OCI-M2 (cell line): Measurements from ENCODE around the gene HES5.

Experiments
- DNase-seq: peaks from one replicate; lab custom pipeline; 2025; ENCODE audit not compliant: unreplicated experiment; lab: John Stamatoyannopoulos, UW

The HES5 gene

DNA sequence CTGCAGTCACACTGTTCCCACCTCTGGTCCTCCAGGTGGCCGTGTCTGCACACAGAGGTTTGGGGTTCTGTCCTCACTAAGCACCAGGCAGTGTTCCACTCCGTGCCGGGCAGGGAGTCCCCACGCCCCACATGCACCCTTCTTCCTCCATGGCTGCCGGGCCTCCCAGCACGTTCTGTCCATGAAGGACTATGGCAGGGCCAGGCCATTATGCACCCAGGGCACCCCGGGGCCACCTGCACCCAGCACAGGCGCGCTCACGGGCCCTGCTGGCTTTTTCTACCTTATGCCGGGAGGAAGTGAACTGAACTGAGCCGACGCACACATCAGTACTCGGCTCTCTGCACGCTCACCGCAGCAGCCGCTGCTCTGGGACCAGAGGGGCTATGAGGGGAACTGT is 13.9 kb downstream of the HES5 start:
- DNase-seq, result no peak

DNA sequence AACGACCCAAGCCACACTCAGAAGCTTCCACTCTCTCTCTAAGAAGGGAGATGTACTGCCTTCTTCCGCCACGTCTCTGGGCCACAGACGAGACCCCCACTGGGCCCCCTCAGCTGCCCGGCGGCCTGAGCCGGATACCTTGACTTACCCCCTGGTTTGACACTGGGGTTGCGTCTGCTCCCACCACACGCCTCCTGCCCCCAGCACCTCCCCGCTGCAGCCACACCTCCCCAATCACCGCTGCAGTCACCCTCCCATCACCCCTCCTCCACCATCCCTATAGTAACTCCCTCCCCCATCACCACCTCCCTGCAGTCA is 14.3 kb downstream of the HES5 start:
- DNase-seq, result no peak

DNA sequence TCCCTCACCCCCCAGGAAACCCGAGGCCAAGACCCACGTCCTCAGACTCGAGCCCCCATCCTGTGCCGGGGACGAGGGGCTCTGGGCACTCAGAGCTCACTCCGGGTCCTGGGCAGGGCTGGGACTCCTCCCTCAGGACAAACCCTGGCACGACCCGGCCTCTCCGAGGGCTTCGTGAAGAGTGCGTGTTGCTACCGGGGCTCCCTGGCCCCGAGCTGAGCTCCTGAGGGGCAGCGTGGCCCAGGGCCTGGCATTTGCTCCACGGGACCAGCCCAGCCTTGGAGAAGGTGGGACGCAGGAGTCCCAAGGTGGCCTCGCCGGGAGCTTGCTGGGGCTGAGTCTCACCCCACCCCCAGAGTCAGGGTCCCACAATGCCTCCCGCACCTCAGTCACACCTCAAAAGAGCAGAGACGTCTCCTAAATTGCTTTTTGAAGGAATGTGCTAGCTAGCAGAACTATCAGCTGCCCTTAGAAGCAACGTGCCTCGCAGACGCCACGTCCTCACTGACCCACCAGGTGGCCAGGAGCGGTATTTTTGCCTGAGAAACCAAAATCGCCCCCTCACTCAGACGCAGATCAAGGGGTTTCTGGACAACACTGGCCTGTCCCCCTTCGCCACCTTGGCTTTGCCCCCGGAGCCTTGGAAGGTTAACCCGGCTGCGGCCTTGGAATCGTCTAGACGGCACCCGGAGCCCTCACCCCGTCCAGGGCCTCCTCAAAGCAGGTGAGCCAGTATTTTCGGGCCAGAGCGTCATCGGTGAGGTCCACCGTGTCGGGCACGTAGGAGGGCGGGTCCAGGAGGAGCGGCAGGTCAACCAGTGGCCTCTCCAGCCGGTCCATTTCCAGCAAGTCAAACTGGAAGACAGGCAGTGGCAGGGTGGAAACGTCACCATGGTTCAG is 14.9 kb downstream of the HES5 start:
- no peak for DNase-seq

DNA sequence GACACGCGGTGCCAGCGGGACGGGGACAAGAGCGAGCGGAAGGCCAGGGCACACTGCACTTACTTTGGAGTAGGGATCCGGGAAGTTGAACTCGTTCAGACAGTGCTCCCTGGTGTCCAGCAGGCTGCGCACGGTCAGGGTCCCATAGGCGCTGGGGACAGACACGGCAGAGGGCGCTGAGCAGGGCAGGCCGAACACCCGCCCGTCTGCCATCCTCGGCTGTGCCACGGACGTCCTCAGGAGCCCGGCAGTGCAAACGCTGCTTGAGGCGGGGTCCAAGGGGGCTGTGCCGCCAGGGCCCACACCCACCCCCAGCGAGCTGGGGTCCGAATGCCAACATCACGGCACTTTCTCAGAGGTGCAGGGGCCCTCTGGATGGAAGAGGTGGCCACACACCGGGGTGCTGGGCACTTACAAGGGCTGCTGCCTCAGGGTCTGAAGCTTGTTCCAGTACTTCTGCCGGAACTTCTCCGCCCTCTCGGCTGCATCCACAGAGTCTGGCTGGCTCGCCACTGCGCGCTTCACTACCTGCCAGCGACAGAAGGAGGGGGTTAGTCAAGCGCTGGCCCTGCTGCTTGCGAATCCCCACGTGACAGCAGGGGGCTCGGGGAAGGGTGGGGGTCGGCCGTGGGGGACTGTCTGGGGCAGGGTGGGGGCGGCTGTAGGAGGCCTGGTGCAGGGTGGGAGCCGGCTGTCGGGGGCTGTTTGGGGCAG is 16.0 kb downstream of the HES5 start:
- DNase-seq, result no peak

DNA sequence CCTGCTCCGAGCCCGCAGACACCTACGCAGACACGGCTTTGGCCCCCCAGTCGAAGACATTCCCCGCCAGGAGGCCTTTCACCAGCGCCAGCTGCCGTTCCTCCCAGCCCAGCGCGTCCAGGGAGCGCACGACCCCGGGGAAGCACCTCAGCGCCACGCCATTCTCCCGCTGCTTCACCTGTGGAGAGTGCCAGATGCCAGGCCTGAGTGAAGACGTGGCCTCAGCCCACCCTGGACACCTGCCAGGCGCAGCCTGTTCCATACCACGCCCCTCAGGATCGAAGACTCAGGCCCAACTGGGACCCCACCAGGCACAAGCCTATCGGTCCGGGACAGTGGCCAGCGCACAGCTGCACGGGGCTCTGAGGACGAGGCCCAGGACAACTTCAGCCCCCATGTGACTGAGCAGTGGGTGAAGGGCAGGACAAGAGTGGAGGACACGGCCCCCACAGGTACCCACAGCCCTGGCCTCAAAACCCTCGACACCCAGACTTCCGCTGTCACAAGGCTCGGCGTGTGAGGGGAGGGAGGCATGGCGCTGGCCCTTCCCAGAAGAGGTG is 17.1 kb downstream of the HES5 start:
- no peak for DNase-seq

DNA sequence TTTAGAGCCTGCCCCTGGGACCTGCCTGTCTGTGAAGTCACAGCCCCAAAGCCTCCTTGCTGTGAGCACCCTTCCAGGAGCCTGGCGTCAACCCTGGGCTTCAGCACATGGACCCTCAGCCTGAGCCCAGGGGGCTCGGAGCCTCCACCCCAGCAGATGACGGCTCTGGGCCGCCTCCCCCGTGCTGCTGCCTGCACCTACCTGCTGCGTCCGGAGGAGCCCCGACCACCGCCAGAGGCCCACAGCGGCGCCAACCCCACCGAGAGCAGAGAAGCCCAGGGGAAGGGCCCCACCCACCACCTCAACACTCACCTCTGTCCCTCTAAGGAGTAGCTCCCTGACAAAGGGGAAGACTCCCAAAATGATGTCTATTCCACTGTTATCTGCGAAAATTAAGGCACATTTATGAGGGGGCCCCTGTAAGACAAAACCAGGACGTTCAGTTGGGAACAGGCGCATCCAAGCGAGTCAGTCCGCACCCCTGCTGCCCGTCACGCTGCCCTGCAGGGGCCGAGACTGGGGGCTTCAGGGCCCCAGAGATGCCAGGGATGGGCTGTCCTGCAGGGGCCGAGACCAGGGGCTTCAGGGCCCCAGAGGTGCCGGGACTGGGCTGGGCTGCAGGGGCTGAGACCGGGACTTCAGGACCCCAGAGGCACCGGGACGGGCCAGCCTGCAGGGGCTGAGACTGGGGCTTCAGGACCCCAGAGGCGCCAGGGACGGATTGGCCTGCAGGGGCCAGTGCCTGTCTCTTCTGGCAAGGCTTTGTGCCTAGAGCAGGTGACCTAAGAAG is 19.5 kb downstream of the HES5 start:
- DNase-seq, result no peak

DNA sequence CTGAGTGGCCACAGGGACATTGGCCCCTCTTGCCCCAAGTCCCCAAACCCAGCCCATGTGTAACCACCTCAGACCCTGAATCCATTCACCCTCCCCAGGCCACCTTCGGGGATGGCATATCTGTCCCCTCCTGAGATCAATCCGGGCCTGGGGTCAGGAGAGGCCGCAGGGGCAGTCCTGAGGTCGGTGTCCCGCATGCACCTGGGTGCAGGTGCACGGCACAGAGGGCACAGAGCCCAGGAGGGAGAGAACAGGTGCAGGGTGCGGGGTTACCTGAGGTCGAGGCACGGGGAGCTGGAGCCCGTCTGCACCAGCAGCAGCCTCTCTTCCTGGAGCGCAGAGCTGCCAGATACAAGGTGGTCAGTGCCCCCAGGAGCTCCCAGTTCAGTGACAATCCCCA is 20.5 kb downstream of the HES5 start:
- no peak for DNase-seq

DNA sequence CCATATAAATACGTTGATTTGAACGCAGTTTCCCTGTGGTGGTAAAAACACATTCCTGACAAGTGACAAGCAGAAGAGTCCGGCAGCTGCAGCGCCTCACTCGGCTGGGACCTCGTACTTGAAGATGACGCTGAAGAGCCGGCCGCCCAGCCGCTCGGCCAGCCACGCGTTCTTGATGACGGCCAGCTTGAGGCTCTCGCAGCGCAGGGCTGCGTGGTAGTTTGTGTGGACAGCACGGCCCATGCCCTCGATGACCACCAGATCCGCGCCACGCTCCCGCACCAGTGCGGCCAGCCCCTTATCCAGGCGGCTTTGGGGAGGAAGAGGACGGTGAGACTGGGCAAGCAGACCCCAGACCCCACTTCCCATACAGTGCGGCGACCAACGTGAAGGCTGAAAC is 21.3 kb downstream of the HES5 start:
- no peak for DNase-seq

DNA sequence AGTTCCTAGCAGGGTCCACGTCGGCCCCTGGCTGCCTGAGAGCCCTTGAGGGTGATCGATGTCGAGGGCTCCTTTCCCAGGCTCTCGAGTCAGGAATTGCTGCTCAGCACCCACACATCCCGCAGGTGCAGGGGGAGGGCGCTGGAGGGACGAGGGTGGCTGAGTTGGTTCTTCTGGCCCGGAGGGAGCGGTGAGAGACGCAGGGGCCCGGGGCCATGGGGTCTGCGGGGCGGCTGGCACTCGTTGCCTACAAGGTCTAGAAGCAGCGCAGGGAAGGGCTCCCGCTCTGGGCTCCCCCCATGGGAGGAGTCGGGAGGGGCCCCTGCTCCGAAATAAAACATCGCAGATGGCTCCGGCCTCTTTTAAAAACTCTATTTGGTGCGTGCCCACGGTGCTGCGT is 21.9 kb downstream of the HES5 start:
- DNase-seq, result no peak

DNA sequence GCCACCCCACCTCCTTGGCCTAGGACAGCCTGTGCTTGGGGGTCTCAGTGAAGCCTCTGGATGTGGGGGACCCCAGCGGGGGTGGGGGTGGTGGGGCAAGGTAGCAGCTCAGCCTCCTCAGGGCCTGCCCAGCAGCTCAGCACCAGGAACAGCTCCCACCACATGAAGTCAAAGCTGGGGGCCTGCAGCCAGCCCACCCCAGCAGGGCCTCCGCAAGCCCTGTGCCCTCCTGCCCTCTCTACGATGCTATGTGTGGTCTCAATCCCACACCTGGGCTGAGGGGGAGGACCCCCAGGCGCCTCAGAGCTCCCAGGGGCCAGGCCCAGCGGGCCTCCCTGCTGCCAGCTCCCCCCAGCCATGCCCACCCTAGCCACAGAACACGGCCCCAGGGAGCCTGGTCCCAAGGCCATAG is 22.3 kb downstream of the HES5 start:
- DNase-seq, result no peak

DNA sequence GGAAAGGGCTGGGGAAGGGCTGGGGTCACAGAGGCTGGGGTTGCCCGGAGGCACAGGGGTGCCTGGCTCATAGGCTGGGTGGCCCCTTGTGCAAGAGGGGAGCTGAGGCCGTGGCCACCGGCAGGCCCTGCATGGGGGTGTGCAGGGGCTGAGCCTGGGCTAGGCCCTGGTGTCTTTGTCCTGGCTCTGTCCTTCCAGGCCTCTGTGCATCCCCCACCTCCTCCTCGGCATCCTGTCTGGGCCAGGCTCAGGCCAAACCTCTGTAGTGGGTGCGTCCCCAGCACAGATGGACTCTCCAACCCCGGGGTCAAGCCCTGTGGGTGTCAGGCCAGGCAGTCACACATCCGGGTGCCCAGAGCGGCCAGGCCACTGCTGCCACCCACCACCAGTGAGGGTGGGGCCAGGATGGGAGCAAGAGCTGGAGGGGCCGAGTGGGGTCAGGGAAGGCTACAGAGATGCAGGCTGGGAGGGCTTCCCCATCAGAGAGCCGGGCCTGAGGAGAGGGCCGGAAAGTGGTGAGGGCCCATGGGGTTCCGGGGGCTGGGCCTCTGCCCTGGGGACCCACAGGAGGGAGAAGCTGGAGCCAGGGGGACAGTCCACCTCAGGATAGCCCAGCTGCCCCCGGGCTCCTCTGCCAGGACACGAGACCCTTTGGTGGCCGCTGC is 23.0 kb downstream of the HES5 start:
- no peak for DNase-seq

DNA sequence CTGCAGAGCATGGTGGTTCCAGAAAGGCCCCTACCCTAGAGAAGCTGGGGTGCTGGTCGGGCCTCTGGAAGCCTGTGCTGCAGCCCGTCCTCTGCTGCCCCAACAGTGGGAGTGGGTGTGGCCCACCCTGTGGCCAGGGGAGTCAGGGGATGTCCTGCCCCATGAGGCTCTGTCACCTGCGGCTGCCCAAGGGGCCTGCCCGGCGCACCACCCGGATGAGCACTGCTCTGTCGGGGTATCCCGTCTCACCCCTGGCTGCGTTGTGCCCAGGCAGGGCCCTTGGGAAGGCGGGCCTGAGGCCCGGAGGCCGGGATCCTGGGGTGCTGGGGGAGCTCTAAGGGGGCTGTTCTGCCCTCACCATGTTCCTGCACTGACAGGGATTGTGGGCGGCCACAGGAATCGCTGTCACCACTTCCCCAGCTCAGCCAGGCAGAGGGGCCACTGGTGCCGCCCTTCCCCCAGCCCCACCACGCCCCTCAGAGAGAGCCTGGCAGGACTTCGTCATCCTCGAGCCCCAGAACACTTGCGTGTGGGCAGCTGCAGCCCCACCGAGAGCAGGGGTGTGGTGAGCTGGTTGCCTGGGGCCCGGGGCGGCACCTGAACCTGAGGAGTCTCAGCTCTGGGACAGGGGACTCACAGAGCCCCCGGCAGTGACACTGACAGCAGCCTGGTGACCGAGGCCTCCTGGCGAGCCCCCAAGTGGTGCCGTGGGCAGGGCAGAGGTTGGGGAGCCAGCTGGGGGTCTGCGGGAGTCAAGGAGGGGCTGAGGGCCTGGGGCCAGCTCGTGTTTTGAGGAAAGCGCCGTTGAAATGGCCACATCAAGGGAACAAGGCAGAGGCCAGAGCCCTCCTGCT is 23.8 kb downstream of the HES5 start:
- no peak for DNase-seq

DNA sequence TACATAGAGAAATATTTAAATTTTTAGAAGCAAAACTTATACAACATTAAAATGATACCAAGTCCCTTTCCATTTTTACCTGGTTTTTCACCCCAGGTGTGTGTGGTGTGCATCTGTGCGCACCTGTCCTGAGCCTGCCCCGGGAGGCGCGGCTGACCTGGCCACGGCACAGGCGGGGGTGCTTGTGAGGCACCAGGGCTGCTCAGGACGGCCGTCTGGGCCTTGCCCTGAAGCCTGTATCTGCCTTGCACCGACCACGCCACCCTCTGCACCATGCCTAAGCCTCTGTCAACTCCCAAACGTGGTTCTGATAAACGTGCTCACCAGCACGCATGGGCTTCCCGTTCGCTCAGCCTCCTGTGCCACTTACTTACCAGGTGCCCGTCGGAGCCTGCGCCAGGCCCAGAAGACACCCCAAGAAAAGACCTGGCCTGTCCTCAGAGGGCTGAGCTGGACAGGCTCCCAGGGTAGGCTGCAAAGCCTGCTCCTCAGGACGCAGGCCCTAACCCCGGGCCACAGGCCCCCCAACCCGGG is 24.5 kb downstream of the HES5 start:
- no peak for DNase-seq

DNA sequence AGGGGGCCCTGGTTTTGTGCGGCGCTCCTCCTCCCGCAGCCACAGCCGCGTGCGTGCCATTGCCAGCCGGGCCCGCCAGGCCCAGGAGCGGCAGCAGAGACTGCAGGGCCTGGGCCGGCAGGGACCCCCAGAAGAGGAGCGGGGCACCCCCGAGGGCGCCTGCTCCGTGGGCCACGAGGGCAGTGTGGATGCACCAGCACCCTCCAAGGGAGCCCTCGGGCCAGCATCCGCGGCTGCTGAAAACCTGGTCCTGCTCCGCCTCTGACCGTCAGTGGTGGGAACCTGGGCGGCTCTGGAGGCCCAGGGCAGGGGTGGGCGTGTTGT is 25.2 kb downstream of the HES5 start:
- DNase-seq, result no peak

DNA sequence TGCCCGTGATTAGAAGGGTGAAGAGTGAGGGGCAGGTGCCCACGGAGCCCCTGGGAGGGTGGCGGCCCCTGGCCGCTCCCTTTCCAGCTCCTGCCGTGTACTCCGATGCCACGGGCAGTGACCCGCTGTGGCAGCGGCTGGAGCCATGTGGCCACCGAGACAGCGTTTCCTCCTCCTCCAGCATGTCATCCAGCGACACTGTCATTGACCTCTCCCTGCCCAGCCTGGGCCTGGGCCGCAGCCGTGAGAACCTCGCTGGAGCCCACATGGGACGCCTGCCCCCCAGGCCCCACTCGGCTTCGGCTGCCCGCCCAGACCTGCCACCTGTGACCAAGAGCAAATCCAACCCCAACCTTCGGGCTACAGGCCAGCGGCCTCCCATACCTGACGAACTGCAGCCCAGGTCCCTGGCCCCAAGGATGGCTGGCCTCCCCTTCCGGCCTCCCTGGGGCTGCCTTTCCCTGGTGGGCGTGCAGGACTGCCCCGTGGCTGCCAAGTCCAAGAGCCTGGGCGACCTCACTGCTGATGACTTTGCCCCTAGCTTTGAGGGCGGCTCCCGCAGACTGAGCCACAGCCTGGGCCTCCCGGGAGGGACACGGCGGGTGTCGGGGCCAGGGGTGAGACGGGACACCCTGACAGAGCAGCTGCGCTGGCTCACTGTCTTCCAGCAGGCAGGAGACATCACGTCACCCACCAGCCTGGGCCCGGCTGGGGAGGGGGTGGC is 25.7 kb downstream of the HES5 start:
- no peak for DNase-seq

DNA sequence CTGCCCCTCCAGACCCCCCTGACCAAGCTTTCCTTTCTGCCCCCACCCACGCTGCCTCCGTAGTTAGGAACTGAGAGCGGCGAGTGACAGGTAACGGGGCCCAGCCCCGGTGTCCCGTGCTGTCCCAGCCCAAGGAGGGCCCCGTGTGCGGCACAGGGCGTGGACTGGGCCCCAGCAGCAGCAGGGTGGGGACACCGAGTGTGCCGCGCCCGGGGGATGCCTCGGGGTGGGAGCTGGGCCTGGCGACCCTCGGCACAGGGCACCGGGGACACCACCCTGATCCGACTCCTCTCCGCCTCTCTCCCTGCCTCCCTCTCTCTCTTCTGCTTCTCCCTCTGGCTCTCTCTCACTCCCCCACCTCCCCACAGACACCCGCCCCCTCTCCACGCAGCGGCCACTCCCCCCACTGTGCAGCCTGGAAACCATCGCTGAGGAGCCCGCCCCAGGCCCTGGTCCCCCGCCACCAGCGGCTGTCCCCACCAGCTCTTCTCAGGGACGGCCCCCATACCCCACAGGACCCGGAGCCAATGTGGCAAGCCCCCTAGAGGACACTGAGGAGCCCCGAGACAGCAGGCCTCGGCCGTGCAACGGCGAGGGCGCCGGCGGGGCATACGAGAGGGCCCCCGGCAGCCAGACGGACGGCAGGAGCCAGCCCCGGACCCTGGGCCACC is 26.4 kb downstream of the HES5 start:
- DNase-seq, result no peak

DNA sequence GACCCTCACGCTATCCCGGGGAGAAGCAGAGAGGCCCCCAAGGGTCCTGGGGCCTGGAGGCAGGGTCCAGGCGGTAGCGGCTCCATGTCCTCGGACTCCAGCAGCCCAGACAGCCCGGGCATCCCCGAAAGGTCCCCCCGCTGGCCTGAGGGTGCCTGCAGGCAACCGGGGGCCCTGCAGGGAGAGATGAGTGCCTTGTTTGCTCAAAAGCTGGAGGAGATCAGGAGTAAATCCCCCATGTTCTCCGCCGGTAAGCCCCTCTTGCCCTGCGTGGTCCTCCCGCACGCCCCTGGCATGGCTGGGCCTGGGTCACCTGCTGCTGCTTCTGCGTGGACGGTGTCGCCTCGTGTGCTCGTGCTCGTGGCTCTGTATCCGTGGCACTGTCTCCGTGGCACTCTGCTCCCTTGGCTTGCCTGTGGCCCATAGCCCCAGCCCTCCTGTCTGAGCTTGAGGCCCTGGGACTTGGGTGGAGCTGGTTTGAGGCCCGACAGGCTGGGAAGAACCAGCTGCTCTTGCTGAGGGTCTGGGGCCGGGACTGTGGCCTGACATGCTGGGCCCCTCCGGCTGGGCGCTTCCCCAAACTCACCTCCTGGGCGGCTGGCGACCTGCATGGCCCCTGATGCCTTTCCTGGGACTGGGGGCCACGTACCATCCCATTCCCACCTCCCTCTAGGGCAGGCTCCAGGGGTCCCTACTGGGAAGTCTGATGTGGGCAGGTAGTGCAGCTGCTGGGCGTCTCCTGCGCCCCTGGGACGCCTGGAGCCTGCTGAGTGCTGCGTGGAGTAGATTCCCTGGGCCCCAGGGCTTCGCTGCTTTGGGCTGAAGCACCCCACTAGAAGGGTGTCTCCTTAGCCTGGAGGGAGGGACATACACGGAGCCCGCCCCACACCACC is 27.2 kb downstream of the HES5 start:
- no peak for DNase-seq

DNA sequence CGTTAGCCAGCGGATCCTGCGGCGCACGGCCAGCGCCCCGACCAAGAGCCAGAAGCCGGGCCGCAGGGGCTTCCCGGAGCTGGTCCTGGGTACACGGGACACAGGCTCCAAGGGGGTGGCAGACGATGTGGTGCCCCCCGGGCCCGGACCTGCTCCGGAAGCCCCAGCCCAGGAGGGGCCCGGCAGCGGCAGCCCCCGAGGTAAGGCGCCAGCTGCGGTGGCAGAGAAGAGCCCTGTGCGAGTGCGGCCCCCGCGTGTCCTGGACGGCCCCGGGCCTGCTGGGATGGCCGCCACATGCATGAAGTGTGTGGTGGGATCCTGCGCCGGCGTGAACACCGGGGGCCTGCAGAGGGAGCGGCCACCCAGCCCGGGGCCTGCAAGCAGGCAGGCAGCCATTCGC is 27.9 kb downstream of the HES5 start:
- no peak for DNase-seq
